Lung (tissue), 12 donors: ENCODE results near the gene PAK1. TPM values are rescaled to one million over a fixed set of nuclear protein-coding genes. Genes with fewer than 3 reads are reported as not detected.

Experiments
- ATAC-seq: fragments of 200-7000 bp; cut with Tn5 transposase; one replicate; pipeline ENCODE4 v1.9.1; 2020; ENCODE audit warnings: moderate number of reproducible peaks; ENCODE audit not compliant: insufficient read depth, low FRiP score
- DNase-seq, 3 donors: peaks; one replicate each; pipeline ENCODE4 v3.0.0-alpha.2; 2013 to 2017
- H3K27ac ChIP-seq, 2 donors: one replicate each; pipeline ENCODE4 v1.5.1; 2013; ENCODE audit warnings: mild to moderate bottlenecking in 2 of 2, moderate library complexity in 2 of 2, control low read depth in 1 of 2, inconsistent platforms in 1 of 2, low read depth in 1 of 2, low read length in 1 of 2
- H3K27me3 ChIP-seq, 3 donors: one replicate each; pipeline ENCODE4 v1.5.1; 2013; ENCODE audit warnings: low read length in 2 of 3; ENCODE audit not compliant: control insufficient read depth in 3 of 3, insufficient read depth in 3 of 3
- H3K36me3 ChIP-seq, 4 donors: one replicate each; pipeline ENCODE4 v1.5.1; 2013; ENCODE audit warnings: low read length in 4 of 4, mild to moderate bottlenecking in 1 of 4, moderate library complexity in 1 of 4; ENCODE audit not compliant: control insufficient read depth in 4 of 4, insufficient read depth in 4 of 4
- H3K4me1 ChIP-seq, 5 donors: one replicate each; pipeline ENCODE4 v1.5.1; 2013; ENCODE audit warnings: low read length in 5 of 5, mild to moderate bottlenecking in 2 of 5, moderate library complexity in 1 of 5; ENCODE audit not compliant: control insufficient read depth in 5 of 5, insufficient read depth in 5 of 5
- H3K4me3 ChIP-seq: one replicate; pipeline ENCODE4 v1.5.1; 2013; ENCODE audit warnings: mild to moderate bottlenecking, control low read depth, moderate library complexity
- H3K9ac ChIP-seq, 2 donors: one replicate each; pipeline ENCODE4 v1.5.1; 2013; ENCODE audit warnings: low read length in 2 of 2, control low read depth in 1 of 2; ENCODE audit not compliant: insufficient read depth in 1 of 2
- H3K9me3 ChIP-seq, 4 donors: one replicate each; pipeline ENCODE4 v1.5.1; 2013; ENCODE audit warnings: low read length in 3 of 4, mild to moderate bottlenecking in 1 of 4, moderate library complexity in 1 of 4; ENCODE audit not compliant: control insufficient read depth in 4 of 4, insufficient read depth in 3 of 4
- WGBS, 2 donors: extraction: QIAGEN DNeasy Blood & Tissue Kit; methylation state at CpG; one replicate each; pipeline ENCODE4 v1.1.7; 2013; 5-methylcytosine and 5-hydroxymethylcytosine counted together
- polyA plus RNA-seq, 2 donors: library from polyadenylated mRNA; stranded (reverse); fragments of 200-250 nt; gene quantifications; one replicate each; pipeline ENCODE4 v1.2.1, GENCODE V29; 2013
- total RNA-seq, 2 donors: library from RNA; depleted of rRNA in 1 of 2; stranded (reverse); fragments of >200 nt in 1 of 2; gene quantifications; one replicate each; pipeline ENCODE4 v1.2.1, GENCODE V29; 2014 to 2021
- TF ChIP-seq, protein P1 (sequence below): IDR thresholded peaks from 2 replicates; pipeline ENCODE4 v1.5.1; 2012; ENCODE audit warnings: mild to moderate bottlenecking; ENCODE audit errors: control extremely low read depth, extremely low read depth
- donor health status: control.
- donor health status: control.
- donor health status: Bipolar disorder and iron deficiency.
- donor health status: healthy.
- donor health status: DM: yes; HTN: yes; CAD: no.

PAK1 gene
- total and polyA plus RNA-seq, 4 donors, result 8.4 to 70.6 (median 29.8) TPM

DNA sequence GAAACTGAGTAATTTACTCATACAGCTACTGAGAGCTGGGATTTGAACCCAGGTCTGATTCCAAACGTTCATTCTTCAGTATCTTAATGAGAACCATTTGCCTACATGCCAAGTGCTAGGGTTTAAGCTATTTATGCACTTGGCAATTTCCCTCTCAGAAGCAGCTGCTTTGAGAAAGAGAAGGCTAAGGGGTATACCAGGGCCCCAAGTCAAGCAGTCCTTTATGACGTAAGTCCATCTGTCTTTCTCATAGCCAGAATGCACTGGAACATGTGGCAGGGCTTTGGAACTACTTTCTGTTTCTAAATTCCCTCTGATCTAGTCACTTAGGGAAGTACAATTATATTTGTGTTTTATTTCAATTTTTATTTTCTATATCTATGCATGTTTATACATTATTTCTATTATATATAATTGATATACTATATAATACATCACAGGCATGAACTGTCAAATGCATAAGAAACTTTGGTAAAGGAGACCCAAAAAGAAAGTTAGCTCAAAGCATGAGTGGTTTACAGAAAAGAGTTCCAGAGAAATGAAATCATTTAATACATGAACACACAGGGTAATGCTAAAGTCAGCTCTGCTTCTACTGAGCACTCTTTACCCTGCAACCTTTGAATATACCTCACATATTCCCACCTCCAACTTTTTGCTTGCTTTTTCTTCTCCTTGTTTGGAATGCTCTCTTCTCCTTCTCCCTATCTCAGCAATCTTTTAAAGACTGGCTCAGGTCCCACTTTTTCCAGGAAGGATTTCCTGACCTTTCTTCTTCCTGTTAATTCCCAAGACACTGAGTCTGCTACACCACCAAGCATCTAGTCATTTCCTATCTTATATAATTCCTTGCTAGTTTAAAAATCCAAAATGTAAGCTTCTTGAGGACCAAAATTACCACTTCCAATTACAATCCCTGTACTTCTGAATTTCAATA, 91.9 kb downstream of the PAK1 start:
- no peak overlapping the region for H3K9ac ChIP-seq
- no peak overlapping the region for H3K27ac ChIP-seq
- no peak overlapping the region for H3K4me3 ChIP-seq
- H3K36me3 ChIP-seq, result peaks cover 0 to 12% (median 3%) of the 10 kb centered on the region in 4 donors
- TF ChIP-seq, protein P1, sequence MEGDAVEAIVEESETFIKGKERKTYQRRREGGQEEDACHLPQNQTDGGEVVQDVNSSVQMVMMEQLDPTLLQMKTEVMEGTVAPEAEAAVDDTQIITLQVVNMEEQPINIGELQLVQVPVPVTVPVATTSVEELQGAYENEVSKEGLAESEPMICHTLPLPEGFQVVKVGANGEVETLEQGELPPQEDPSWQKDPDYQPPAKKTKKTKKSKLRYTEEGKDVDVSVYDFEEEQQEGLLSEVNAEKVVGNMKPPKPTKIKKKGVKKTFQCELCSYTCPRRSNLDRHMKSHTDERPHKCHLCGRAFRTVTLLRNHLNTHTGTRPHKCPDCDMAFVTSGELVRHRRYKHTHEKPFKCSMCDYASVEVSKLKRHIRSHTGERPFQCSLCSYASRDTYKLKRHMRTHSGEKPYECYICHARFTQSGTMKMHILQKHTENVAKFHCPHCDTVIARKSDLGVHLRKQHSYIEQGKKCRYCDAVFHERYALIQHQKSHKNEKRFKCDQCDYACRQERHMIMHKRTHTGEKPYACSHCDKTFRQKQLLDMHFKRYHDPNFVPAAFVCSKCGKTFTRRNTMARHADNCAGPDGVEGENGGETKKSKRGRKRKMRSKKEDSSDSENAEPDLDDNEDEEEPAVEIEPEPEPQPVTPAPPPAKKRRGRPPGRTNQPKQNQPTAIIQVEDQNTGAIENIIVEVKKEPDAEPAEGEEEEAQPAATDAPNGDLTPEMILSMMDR, result no peak
- no peaks in the 10 kb centered on the region for H3K27me3 ChIP-seq
- no peaks in the 10 kb centered on the region for H3K9me3 ChIP-seq
- DNase-seq (peak in 2 of 3 donors; percentile 39 to 40), ATAC-seq (no peak)
- WGBS, 2 donors, result 64 to 81% methylated on average over 2 of the region's 2 CpGs
- peaks cover 0 to 4% (median 0%) of the 10 kb centered on the region in 5 donors for H3K4me1 ChIP-seq

DNA sequence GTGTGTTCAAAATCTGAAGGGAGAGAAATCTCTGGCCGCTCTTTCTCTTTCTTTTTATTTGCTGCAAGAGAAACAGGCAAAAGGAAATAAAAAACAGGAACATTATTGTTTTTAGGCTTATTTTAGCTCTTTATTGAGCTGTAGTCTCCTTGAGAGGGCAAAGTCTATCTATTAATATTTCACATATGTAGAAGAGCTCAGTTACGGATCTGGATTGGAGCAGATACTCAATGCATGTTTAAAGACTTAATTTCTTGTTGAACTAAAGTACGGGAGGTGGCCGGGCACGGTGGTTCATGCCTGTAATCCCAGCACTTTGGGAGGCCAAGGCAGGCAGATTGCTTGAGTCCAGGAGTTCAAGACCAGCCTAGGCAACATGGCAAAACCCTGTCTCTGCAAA, 94.0 kb downstream of the PAK1 start:
- H3K4me3 ChIP-seq, result no peak overlapping the region
- 96 to 98% methylated on average over 5 of the region's 5 CpGs for WGBS, 2 donors
- peaks cover 0 to 12% (median 5%) of the 10 kb centered on the region in 4 donors for H3K36me3 ChIP-seq
- H3K4me1 ChIP-seq, result no peaks in the 10 kb centered on the region
- H3K9ac ChIP-seq, result no peak overlapping the region
- DNase-seq (no peak), ATAC-seq (no peak)
- H3K9me3 ChIP-seq, result no peaks in the 10 kb centered on the region
- H3K27ac ChIP-seq, result no peak overlapping the region
- H3K27me3 ChIP-seq, result no peaks in the 10 kb centered on the region
- TF ChIP-seq, protein P1, result no peak

DNA sequence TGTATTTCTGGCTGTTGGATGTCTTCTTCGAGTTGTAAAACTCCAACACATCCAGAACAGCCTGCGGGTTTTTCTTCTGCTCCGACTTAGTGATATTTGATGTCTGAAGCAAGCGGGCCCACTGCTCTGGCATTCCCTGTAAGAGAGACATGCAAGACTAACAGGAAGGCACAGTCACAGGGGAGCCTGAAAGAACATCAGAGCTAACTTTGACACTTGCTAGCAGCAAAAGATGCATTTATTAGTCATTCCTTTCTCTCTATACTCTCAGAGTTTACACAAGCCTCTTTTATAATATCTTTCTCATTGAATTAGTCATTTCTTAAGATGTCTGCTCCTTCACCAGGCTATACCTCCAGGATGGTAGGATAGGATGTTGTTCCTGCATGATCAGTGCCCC, 94.6 kb downstream of the PAK1 start:
- Histone ChIP-seq H3K36me3 (peaks cover 0 to 12% (median 5%) of the 10 kb centered on the region in 4 donors), H3K9me3 (no peaks in the 10 kb centered on the region)
- 97 to 98% methylated on average over 4 of the region's 4 CpGs for WGBS, 2 donors

More for the DNA sequence above, 94.6 kb downstream of the PAK1 start:
- Histone ChIP-seq H3K27ac (no peak overlapping the region), H3K4me3 (no peak overlapping the region), H3K9ac (no peak overlapping the region), H3K27me3 (no peaks in the 10 kb centered on the region), H3K4me1 (no peaks in the 10 kb centered on the region)
- ATAC-seq (no peak), DNase-seq (no peak)
- TF ChIP-seq, protein P1, result no peak
